Liver (tissue), 9 donors: ENCODE measurements around the gene ARIH2. TPM values are rescaled to one million over a fixed set of nuclear protein-coding genes. Genes with fewer than 3 reads are reported as not detected.

Experiments used
- DNase-seq: peaks from one replicate; pipeline ENCODE4 v3.0.0-alpha.2; 2017; ENCODE audit warnings: low spot score
- H3K27ac ChIP-seq, 2 donors: one replicate each; pipeline ENCODE4 v1.7.0; 2013; ENCODE audit warnings: inconsistent platforms in 2 of 2, low read length in 2 of 2, control low read depth in 1 of 2, low read depth in 1 of 2, mild to moderate bottlenecking in 1 of 2
- H3K27me3 ChIP-seq, 4 donors: one replicate each; pipeline versions ENCODE4 v1.6.1 to v1.7.0; 2013; ENCODE audit warnings: low read length in 3 of 4, inconsistent platforms in 1 of 4, mild to moderate bottlenecking in 1 of 4, moderate library complexity in 1 of 4; ENCODE audit not compliant: control insufficient read depth in 4 of 4, insufficient read depth in 4 of 4
- H3K36me3 ChIP-seq, 4 donors: one replicate each; pipeline versions ENCODE4 v1.6.1 to v1.7.0; 2013; ENCODE audit warnings: low read length in 3 of 4, mild to moderate bottlenecking in 3 of 4, low read depth in 1 of 4, moderate library complexity in 1 of 4; ENCODE audit not compliant: control insufficient read depth in 4 of 4, insufficient read depth in 3 of 4
- H3K4me1 ChIP-seq, 4 donors: one replicate each; pipeline versions ENCODE4 v1.6.1 to v1.7.0; 2013; ENCODE audit warnings: low read length in 3 of 4, mild to moderate bottlenecking in 3 of 4, moderate library complexity in 1 of 4; ENCODE audit not compliant: control insufficient read depth in 4 of 4, insufficient read depth in 4 of 4
- H3K4me3 ChIP-seq, 3 donors: one replicate each; pipeline versions ENCODE4 v1.6.1 to v1.7.0; 2013; ENCODE audit warnings: low read length in 3 of 3, control low read depth in 1 of 3, low read depth in 1 of 3, mild to moderate bottlenecking in 1 of 3
- H3K9ac ChIP-seq, 2 donors: one replicate each; pipeline ENCODE4 v1.7.0; 2013; ENCODE audit warnings: low read length in 2 of 2, mild to moderate bottlenecking in 2 of 2, moderate library complexity in 2 of 2, control low read depth in 1 of 2, low read depth in 1 of 2
- H3K9me3 ChIP-seq, 4 donors: one replicate each; pipeline versions ENCODE4 v1.6.1 to v1.7.0; 2013; ENCODE audit warnings: low read length in 3 of 4; ENCODE audit not compliant: control insufficient read depth in 4 of 4
- EGR1 ChIP-seq, 2 donors: IDR thresholded peaks; 2 replicates each; pipeline ENCODE4 v1.6.1; 2016 to 2018; ENCODE audit warnings: antibody characterized with exemption in 2 of 2, low read depth in 2 of 2
- FOXA1 ChIP-seq: IDR thresholded peaks from 2 replicates; pipeline ENCODE4 v1.6.1; 2016; ENCODE audit warnings: antibody characterized with exemption
- FOXA2 ChIP-seq: IDR thresholded peaks from 2 replicates; pipeline ENCODE4 v1.6.1; 2016; ENCODE audit warnings: antibody characterized with exemption
- GABPA ChIP-seq, 2 donors: IDR thresholded peaks in 1 of 2; conservative IDR thresholded peaks in 1 of 2; 2 replicates each; pipeline ENCODE4 v1.6.1; 2016; ENCODE audit warnings: antibody characterized with exemption in 2 of 2, mild to moderate bottlenecking in 1 of 2, moderate library complexity in 1 of 2
- HNF4A ChIP-seq, 2 donors: conservative IDR thresholded peaks; 2 replicates each; pipeline ENCODE4 v1.6.1; 2016; ENCODE audit warnings: antibody characterized with exemption in 2 of 2, mild to moderate bottlenecking in 2 of 2
- HNF4G ChIP-seq: IDR thresholded peaks from 2 replicates; pipeline ENCODE4 v1.6.1; 2016; ENCODE audit warnings: antibody characterized with exemption
- JUND ChIP-seq, 2 donors: IDR thresholded peaks; 2 replicates each; pipeline ENCODE4 v1.6.1; 2016; ENCODE audit warnings: antibody characterized with exemption in 2 of 2
- NR2F2 ChIP-seq: IDR thresholded peaks from 2 replicates; pipeline ENCODE4 v1.6.1; 2016; ENCODE audit warnings: antibody characterized with exemption
- RAD21 ChIP-seq, 2 donors: IDR thresholded peaks; 2 replicates each; pipeline ENCODE4 v1.6.1; 2016; ENCODE audit warnings: antibody characterized with exemption in 2 of 2, mild to moderate bottlenecking in 2 of 2
- RXRA ChIP-seq, 2 donors: IDR thresholded peaks; 2 replicates each; pipeline ENCODE4 v1.6.1; 2017 to 2018; ENCODE audit warnings: antibody characterized with exemption in 2 of 2, mild to moderate bottlenecking in 1 of 2
- SP1 ChIP-seq: IDR thresholded peaks from 2 replicates; pipeline ENCODE4 v1.6.1; 2018; ENCODE audit warnings: antibody characterized with exemption, mild to moderate bottlenecking
- TAF1 ChIP-seq: conservative IDR thresholded peaks from 2 replicates; pipeline ENCODE4 v1.6.1; 2016; ENCODE audit warnings: antibody characterized with exemption, mild to moderate bottlenecking
- YY1 ChIP-seq: IDR thresholded peaks from 2 replicates; pipeline ENCODE4 v1.6.1; 2016; ENCODE audit warnings: antibody characterized with exemption, mild to moderate bottlenecking
- WGBS: extraction: QIAGEN DNeasy Blood & Tissue Kit; methylation state at CpG from one replicate; pipeline ENCODE4 v1.1.7; 2013; 5-methylcytosine and 5-hydroxymethylcytosine counted together
- polyA plus RNA-seq, 2 donors: library from polyadenylated mRNA; stranded (reverse) in 1 of 2; unstranded in 1 of 2; fragments of 200-250 nt in 1 of 2; fragments of >200 nt in 1 of 2; fragmentation: Nextera tagmentation in 1 of 2; extraction: Ambion mirVana in 1 of 2; gene quantifications; one replicate each; pipeline versions ENCODE4 v1.2.1 to v1.2.3, GENCODE V29; 2013 to 2015
- total RNA-seq, 2 donors: library from RNA; depleted of rRNA; stranded (reverse); fragments of >200 nt; gene quantifications; one replicate each; pipeline ENCODE4 v1.2.3, GENCODE V29; 2014
- TF ChIP-seq, protein P1 (sequence below): fragments of 150-350 bp; IDR thresholded peaks from 2 replicates; pipeline ENCODE4 v1.5.1; 2017; ENCODE audit warnings: improper control_type of control experiment, low read depth, low read length; ENCODE audit not compliant: missing input control
- TF ChIP-seq, protein P2 (sequence below): IDR thresholded peaks from 2 replicates; pipeline ENCODE4 v1.6.1; 2016; ENCODE audit warnings: antibody characterized with exemption
- TF ChIP-seq, protein P3 (sequence below): IDR thresholded peaks from 2 replicates; pipeline ENCODE4 v1.6.1; 2016; ENCODE audit warnings: antibody characterized with exemption
- TF ChIP-seq, protein P4 (sequence below): IDR thresholded peaks from 2 replicates; pipeline ENCODE4 v1.6.1; 2016; ENCODE audit warnings: antibody characterized with exemption, mild to moderate bottlenecking
- TF ChIP-seq, protein P5 (sequence below): IDR thresholded peaks from 2 replicates; pipeline ENCODE4 v1.6.1; 2016; ENCODE audit warnings: antibody characterized with exemption
- donor health status: healthy.
- donor health status: healthy.
- donor health status: healthy.
- donor health status: healthy.
- donor health status: healthy.

ARIH2 gene
- total RNA-seq (10 to 100 TPM; 36.2 to 63.5 TPM), polyA plus RNA-seq (10 to 100 TPM; 24.8 to 25.9 TPM)

DNA sequence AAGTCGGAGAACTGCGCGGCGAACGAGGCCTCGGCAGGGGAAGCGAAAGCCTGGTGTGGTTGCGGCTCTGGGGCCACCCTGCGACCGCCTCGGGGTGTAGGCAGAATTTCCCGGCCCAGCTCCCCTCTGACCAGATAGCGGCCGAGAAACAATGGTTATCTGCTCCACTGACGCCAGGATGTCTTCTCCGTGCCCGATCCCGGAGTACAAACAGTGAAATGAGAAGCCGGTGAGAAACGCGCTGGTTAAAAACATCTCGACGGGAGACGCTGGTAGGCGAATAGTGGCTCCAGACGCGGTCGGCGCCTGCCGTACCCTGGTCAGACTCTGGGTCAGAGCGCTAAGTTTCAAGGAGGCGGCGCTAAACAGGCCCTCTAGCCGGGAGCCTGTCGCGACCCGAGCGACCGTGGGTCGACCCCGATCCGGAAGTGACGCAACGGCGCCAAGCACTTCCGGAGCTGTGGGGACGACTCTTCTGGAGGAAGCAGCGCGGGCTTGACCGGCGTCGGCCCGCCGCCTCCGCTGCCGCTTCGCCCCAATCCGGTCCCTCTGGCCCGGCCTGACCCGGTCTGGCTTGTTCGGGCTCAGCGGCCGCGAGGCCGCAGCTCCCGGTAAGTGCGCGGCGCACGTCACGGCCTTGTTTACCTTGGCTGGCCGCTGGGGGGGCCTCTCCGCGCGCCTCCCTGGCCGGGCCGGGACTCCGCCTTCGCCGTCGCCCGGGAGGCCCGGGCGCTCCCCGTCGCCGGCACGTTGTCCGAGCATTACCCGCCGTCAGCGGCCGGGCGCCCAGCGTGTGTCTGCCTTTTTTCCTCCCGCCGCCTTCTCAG is at the start of gene ARIH2:
Gene ARIH2, plus strand, starts transcription at position 455 of the 827 bp plus-strand sequence. CDS start 8,717 bp downstream, outside the sequence.
- TF ChIP-seq, protein P1, sequence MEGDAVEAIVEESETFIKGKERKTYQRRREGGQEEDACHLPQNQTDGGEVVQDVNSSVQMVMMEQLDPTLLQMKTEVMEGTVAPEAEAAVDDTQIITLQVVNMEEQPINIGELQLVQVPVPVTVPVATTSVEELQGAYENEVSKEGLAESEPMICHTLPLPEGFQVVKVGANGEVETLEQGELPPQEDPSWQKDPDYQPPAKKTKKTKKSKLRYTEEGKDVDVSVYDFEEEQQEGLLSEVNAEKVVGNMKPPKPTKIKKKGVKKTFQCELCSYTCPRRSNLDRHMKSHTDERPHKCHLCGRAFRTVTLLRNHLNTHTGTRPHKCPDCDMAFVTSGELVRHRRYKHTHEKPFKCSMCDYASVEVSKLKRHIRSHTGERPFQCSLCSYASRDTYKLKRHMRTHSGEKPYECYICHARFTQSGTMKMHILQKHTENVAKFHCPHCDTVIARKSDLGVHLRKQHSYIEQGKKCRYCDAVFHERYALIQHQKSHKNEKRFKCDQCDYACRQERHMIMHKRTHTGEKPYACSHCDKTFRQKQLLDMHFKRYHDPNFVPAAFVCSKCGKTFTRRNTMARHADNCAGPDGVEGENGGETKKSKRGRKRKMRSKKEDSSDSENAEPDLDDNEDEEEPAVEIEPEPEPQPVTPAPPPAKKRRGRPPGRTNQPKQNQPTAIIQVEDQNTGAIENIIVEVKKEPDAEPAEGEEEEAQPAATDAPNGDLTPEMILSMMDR, result peak; percentile 17
- TF ChIP-seq EGR1 (IDR thresholded peaks at IDR 0.05; ENCODE audit: low read depth in 2 of 2) (no peak), NR2F2 (peak; percentile 88), JUND (IDR thresholded peaks at IDR 0.05) (peak; percentile 33 to 37), SP1 (peak; percentile 64), RXRA (IDR thresholded peaks at IDR 0.05) (peak; percentile 76 to 86), TAF1 (peak; percentile 86), RAD21 (IDR thresholded peaks at IDR 0.05) (peak; percentile 36 to 42), FOXA2 (no peak), FOXA1 (no peak), YY1 (peak; percentile 42), GABPA (IDR thresholded peaks at IDR 0.05 in 1 of 2, conservative IDR thresholded peaks at IDR 0.05 in 1 of 2) (peak; percentile 88 to 95), HNF4A (conservative IDR thresholded peaks at IDR 0.05) (peak; percentile 55 to 57), HNF4G (no peak)
- TF ChIP-seq, protein P2, sequence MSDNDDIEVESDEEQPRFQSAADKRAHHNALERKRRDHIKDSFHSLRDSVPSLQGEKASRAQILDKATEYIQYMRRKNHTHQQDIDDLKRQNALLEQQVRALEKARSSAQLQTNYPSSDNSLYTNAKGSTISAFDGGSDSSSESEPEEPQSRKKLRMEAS, result no peak
- TF ChIP-seq, protein P3, sequence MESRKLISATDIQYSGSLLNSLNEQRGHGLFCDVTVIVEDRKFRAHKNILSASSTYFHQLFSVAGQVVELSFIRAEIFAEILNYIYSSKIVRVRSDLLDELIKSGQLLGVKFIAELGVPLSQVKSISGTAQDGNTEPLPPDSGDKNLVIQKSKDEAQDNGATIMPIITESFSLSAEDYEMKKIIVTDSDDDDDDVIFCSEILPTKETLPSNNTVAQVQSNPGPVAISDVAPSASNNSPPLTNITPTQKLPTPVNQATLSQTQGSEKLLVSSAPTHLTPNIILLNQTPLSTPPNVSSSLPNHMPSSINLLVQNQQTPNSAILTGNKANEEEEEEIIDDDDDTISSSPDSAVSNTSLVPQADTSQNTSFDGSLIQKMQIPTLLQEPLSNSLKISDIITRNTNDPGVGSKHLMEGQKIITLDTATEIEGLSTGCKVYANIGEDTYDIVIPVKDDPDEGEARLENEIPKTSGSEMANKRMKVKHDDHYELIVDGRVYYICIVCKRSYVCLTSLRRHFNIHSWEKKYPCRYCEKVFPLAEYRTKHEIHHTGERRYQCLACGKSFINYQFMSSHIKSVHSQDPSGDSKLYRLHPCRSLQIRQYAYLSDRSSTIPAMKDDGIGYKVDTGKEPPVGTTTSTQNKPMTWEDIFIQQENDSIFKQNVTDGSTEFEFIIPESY, result no peak
- TF ChIP-seq, protein P4, sequence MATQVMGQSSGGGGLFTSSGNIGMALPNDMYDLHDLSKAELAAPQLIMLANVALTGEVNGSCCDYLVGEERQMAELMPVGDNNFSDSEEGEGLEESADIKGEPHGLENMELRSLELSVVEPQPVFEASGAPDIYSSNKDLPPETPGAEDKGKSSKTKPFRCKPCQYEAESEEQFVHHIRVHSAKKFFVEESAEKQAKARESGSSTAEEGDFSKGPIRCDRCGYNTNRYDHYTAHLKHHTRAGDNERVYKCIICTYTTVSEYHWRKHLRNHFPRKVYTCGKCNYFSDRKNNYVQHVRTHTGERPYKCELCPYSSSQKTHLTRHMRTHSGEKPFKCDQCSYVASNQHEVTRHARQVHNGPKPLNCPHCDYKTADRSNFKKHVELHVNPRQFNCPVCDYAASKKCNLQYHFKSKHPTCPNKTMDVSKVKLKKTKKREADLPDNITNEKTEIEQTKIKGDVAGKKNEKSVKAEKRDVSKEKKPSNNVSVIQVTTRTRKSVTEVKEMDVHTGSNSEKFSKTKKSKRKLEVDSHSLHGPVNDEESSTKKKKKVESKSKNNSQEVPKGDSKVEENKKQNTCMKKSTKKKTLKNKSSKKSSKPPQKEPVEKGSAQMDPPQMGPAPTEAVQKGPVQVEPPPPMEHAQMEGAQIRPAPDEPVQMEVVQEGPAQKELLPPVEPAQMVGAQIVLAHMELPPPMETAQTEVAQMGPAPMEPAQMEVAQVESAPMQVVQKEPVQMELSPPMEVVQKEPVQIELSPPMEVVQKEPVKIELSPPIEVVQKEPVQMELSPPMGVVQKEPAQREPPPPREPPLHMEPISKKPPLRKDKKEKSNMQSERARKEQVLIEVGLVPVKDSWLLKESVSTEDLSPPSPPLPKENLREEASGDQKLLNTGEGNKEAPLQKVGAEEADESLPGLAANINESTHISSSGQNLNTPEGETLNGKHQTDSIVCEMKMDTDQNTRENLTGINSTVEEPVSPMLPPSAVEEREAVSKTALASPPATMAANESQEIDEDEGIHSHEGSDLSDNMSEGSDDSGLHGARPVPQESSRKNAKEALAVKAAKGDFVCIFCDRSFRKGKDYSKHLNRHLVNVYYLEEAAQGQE, result no peak
- TF ChIP-seq, protein P5, sequence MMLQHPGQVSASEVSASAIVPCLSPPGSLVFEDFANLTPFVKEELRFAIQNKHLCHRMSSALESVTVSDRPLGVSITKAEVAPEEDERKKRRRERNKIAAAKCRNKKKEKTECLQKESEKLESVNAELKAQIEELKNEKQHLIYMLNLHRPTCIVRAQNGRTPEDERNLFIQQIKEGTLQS, result no peak
- peaks cover 2 to 13% (median 9%) of the 10 kb centered on the region in 4 donors for H3K4me1 ChIP-seq

More for the DNA sequence above, at the start of gene ARIH2:
- Histone ChIP-seq H3K9me3 (no peaks in the 10 kb centered on the region), H3K4me3 (peak within 1 kb of the TSS; percentile 94 to 98 (median 96)), H3K27ac (peak within 1 kb of the TSS; percentile 94 to 95), H3K27me3 (no peaks in the 10 kb centered on the region), H3K9ac (peak within 1 kb of the TSS; percentile 68 to 86), H3K36me3 (peaks cover 0 to 4% (median 0%) of the 10 kb centered on the region in 4 donors)
- under 1% methylated on average over 97 of the region's 97 CpGs for WGBS
- peak; percentile 92 for DNase-seq
